MM.1S (cell line): ENCODE measurements around the gene MSTN.

Source experiments
- DNase-seq: peaks from one replicate; pipeline ENCODE4 v3.0.0-alpha.2; 2015
- H2AFZ ChIP-seq: fragments of 300-600 bp; sonication (generic); 2 replicates; pipeline ENCODE4 v1.6.0; 2016; ENCODE audit warnings: antibody characterized with exemption, low read length
- H3F3A ChIP-seq: fragments of 300-600 bp; sonication (generic); 2 replicates; pipeline ENCODE4 v1.6.1; 2016; ENCODE audit warnings: mild to moderate bottlenecking, antibody characterized with exemption, low read length, moderate library complexity, mixed read lengths; ENCODE audit not compliant: insufficient read depth
- H3K27ac ChIP-seq: fragments of 300-600 bp; sonication (generic); 2 replicates; pipeline ENCODE4 v1.5.1; 2016; ENCODE audit warnings: mild to moderate bottlenecking, low read length
- H3K27me3 ChIP-seq: fragments of 300-600 bp; sonication (generic); replicated peaks from 2 replicates; pipeline ENCODE4 v1.6.0; 2016; ENCODE audit warnings: low read length; ENCODE audit not compliant: insufficient read depth
- H3K36me3 ChIP-seq: fragments of 300-600 bp; sonication (generic); replicated peaks from 2 replicates; pipeline ENCODE4 v1.6.1; 2016; ENCODE audit warnings: mild to moderate bottlenecking, low read length, mixed read lengths; ENCODE audit not compliant: insufficient read depth
- H3K4me1 ChIP-seq: fragments of 300-600 bp; sonication (generic); 2 replicates; pipeline ENCODE4 v1.6.1; 2016; ENCODE audit warnings: low read length, mixed read lengths
- H3K4me2 ChIP-seq: fragments of 300-600 bp; sonication (generic); 2 replicates; pipeline ENCODE4 v1.6.0; 2016; ENCODE audit warnings: low read depth, low read length
- H3K4me3 ChIP-seq: fragments of 300-600 bp; sonication (generic); 2 replicates; pipeline ENCODE4 v1.5.1; 2016; ENCODE audit warnings: low read length, mixed read lengths
- H3K79me2 ChIP-seq: fragments of 300-600 bp; sonication (generic); 2 replicates; pipeline ENCODE4 v1.6.1; 2016; ENCODE audit warnings: mixed run types, low read length, mixed read lengths
- H3K9ac ChIP-seq: fragments of 300-600 bp; sonication (generic); 2 replicates; pipeline ENCODE4 v1.6.1; 2016; ENCODE audit warnings: low read length, mixed read lengths
- H3K9me2 ChIP-seq: fragments of 300-600 bp; sonication (generic); replicated peaks from 2 replicates; pipeline ENCODE4 v1.6.1; 2016; ENCODE audit warnings: mild to moderate bottlenecking, low read length, mixed read lengths; ENCODE audit not compliant: insufficient read depth
- H3K9me3 ChIP-seq: fragments of 300-600 bp; sonication (generic); replicated peaks from 2 replicates; pipeline ENCODE4 v1.6.1; 2016; ENCODE audit warnings: mild to moderate bottlenecking, low read length, mixed read lengths; ENCODE audit not compliant: insufficient read depth
- H4K20me1 ChIP-seq: fragments of 300-600 bp; sonication (generic); 2 replicates; pipeline ENCODE4 v1.6.1; 2016; ENCODE audit warnings: mild to moderate bottlenecking, low read length, moderate library complexity, mixed read lengths; ENCODE audit not compliant: insufficient read depth
- CTCF ChIP-seq: fragments of 300-600 bp; sonication (generic); IDR thresholded peaks from 2 replicates; pipeline ENCODE4 v1.5.1; 2016; ENCODE audit warnings: antibody characterized with exemption, low read length, mixed read lengths
- EZH2 ChIP-seq: fragments of 300-600 bp; sonication (generic); optimal IDR thresholded peaks from 2 replicates; pipeline ENCODE3; 2017; ENCODE audit warnings: low read depth, mild to moderate bottlenecking, antibody characterized with exemption, low read length, mixed read lengths
- EZH2phosphoT487 ChIP-seq: fragments of 300-600 bp; sonication (generic); IDR thresholded peaks from 2 replicates; pipeline ENCODE4 v1.6.1; 2018; ENCODE audit warnings: antibody characterized with exemption, low read length

The MSTN gene

GRCh38 chr2:190068764-190069163 lies 6.2 kb upstream of the MSTN start:
- H3K9me3 ChIP-seq = no peaks in the 10 kb centered on the region
- H3K4me1 ChIP-seq = no peaks in the 10 kb centered on the region
- H2AFZ ChIP-seq = no peak overlapping the region
- H3K9me2 ChIP-seq = no peaks in the 10 kb centered on the region
- no peaks in the 10 kb centered on the region for H3K27me3 ChIP-seq
- TF ChIP-seq EZH2 (no peak), EZH2phosphoT487 (no peak), CTCF (no peak)
- no peaks in the 10 kb centered on the region for H3F3A ChIP-seq
- H3K9ac ChIP-seq = no peak overlapping the region
- no peak overlapping the region for H3K4me3 ChIP-seq
- no peaks in the 10 kb centered on the region for H3K79me2 ChIP-seq
- H3K27ac ChIP-seq = no peak overlapping the region
- H3K4me2 ChIP-seq = no peak overlapping the region
- no peaks in the 10 kb centered on the region for H4K20me1 ChIP-seq
- no peak for DNase-seq
- H3K36me3 ChIP-seq = no peaks in the 10 kb centered on the region

DNA sequence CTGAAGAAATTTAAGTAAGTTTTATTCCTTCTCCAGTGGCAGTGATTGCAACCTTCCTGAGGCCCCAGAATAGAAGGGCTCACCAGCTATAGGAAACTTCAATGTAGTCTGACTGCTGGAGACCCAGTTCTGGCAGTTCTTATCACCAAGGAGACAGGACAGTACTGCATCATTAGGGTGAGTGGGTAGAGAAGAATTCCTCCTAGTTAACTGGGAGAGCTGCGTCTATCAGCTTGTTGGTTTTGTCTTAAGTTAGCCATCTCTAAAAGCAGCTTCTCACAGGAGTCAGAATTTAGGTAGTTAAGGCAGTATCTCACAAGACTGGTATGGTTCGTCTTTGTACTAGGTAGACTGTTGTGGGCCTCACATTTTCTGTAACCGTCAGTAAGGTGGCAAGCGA lies 3.3 kb upstream of the MSTN start:
- TF ChIP-seq EZH2 = no peak
- no peak for TF ChIP-seq CTCF
- TF ChIP-seq EZH2phosphoT487 = no peak
- DNase-seq = no peak
- no peak overlapping the region for H3K4me3 ChIP-seq
- no peak overlapping the region for H3K9ac ChIP-seq
- H3K36me3 ChIP-seq = no peaks in the 10 kb centered on the region
- H4K20me1 ChIP-seq = no peaks in the 10 kb centered on the region
- H3K4me1 ChIP-seq = no peaks in the 10 kb centered on the region
- no peaks in the 10 kb centered on the region for H3K79me2 ChIP-seq
- no peaks in the 10 kb centered on the region for H3K9me3 ChIP-seq
- H3K27ac ChIP-seq = no peak overlapping the region
- H3K27me3 ChIP-seq = no peaks in the 10 kb centered on the region
- no peaks in the 10 kb centered on the region for H3K9me2 ChIP-seq
- no peak overlapping the region for H3K4me2 ChIP-seq
- H3F3A ChIP-seq = no peaks in the 10 kb centered on the region
- no peak overlapping the region for H2AFZ ChIP-seq

DNA sequence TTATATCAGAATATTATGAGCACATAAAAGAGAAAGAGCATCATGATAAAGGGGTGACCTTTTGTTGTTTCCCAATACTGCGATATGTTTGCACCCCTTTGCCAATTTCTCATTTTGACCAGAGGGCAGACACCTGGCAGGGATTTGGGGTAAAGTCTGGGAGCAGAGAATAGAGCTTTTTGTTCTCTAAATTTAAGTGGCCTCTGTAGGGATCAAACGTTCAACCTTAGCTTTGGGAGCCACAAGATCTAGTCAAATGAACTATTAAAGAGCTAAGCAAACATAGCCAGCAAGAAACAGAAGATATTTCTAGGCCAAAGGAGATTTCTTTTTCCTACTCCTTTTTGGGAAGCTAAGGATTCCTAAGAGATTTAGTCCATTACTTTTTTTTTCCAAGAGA lies 1.1 kb upstream of the MSTN start:
- no peak overlapping the region for H3K4me2 ChIP-seq
- no peak overlapping the region for H3K9ac ChIP-seq
- no peaks in the 10 kb centered on the region for H3K79me2 ChIP-seq
- TF ChIP-seq EZH2 = no peak
- no peak for TF ChIP-seq EZH2phosphoT487
- no peaks in the 10 kb centered on the region for H4K20me1 ChIP-seq
- H3K27me3 ChIP-seq = no peaks in the 10 kb centered on the region
- H2AFZ ChIP-seq = no peak overlapping the region
- H3K4me1 ChIP-seq = no peaks in the 10 kb centered on the region
- H3K9me2 ChIP-seq = no peaks in the 10 kb centered on the region
- H3K9me3 ChIP-seq = no peaks in the 10 kb centered on the region
- H3K4me3 ChIP-seq = no peak overlapping the region
- no peaks in the 10 kb centered on the region for H3F3A ChIP-seq
- DNase-seq = no peak
- H3K36me3 ChIP-seq = no peaks in the 10 kb centered on the region
- H3K27ac ChIP-seq = no peak overlapping the region

GRCh38 chr2:190062053-190062452 lies 476 bp downstream of the MSTN start:
- DNase-seq = no peak
- no peak overlapping the region for H2AFZ ChIP-seq

More at GRCh38 chr2:190062053-190062452, 476 bp downstream of the MSTN start:
- Histone ChIP-seq H3F3A (no peaks in the 10 kb centered on the region), H3K4me2 (no peak overlapping the region), H3K9me2 (no peaks in the 10 kb centered on the region), H3K27me3 (no peaks in the 10 kb centered on the region), H3K9me3 (no peaks in the 10 kb centered on the region), H3K4me1 (no peaks in the 10 kb centered on the region), H3K9ac (no peak overlapping the region), H3K79me2 (no peaks in the 10 kb centered on the region), H3K4me3 (no peak overlapping the region), H4K20me1 (no peaks in the 10 kb centered on the region), H3K27ac (no peak overlapping the region), H3K36me3 (no peaks in the 10 kb centered on the region)
- TF ChIP-seq EZH2 = no peak
- no peak for TF ChIP-seq CTCF
- no peak for TF ChIP-seq EZH2phosphoT487
